K562 (cell line): Measurements from ENCODE around the gene EIF5B. TPM values are rescaled to one million over a fixed set of nuclear protein-coding genes. Genes with fewer than 3 reads are reported as not detected.

Experiments
- ATAC-seq: fragments of 200-7000 bp; cut with Tn5 transposase; 3 replicates; pipeline ENCODE4 v1.9.1; 2020; ENCODE audit warnings: moderate library complexity
- BruUV-seq: library from RNA; stranded (reverse); fragments of 400-500 nt; replicated peaks from 2 replicates; lab custom pipeline; 2021; lab: Mats Ljungman, UMichigan
- CTCF ChIA-PET: fragments of 300-600 bp; formaldehyde crosslinking; extraction: SDS; loops from one replicate; lab custom pipeline; 2021; ENCODE audit warnings: low intra/inter-chr PET ratio; lab: Yijun Ruan, JAX
- POLR2A ChIA-PET: fragments of 300-600, 350-650 bp; sonication (Branson Sonifier 250); formaldehyde crosslinking; extraction: SDS; loops from one replicate; lab custom pipeline; 2021; ENCODE audit warnings: antibody characterized with exemption, inconsistent platforms; lab: Yijun Ruan, JAX
- DNase-seq, 4 experiments: peaks; one replicate each; pipeline versions ENCODE4 v3.0.0 to v3.0.0-alpha.2; 2011 to 2018; ENCODE audit warnings: low spot score in 3 of 4, mixed read lengths in 3 of 4; ENCODE audit errors: extremely low read depth in 1 of 4
- FAIRE-seq: peaks from 2 replicates; lab custom pipeline; 2011; peaks lifted over from hg19 to GRCh38; lab: Jason Lieb, UNC
- H2AFZ ChIP-seq: 2 replicates; pipeline ENCODE4 v1.6.0; 2011; ENCODE audit warnings: low read depth, low read length, control low read depth, inconsistent platforms
- H3K27ac ChIP-seq: fragments of 200-600 bp; 3 replicates; pipeline ENCODE4 v1.8.0; 2011; ENCODE audit warnings: low read depth, mild to moderate bottlenecking, control low read depth, inconsistent platforms, low read length, moderate library complexity, mixed read lengths; ENCODE audit errors: extremely low read depth
- H3K27me3 ChIP-seq, 2 experiments: fragments of 300-600 bp in 1 of 2; 2 replicates in 1 of 2; 3 replicates in 1 of 2; pipeline versions ENCODE4 v1.6.0 to v1.8.0; 2011; ENCODE audit warnings: inconsistent platforms in 2 of 2, low read length in 2 of 2, mild to moderate bottlenecking in 1 of 2, mixed read lengths in 1 of 2, moderate library complexity in 1 of 2; ENCODE audit not compliant: control insufficient read depth in 2 of 2, insufficient read depth in 2 of 2
- H3K36me3 ChIP-seq: fragments of 300-600 bp; 3 replicates; pipeline ENCODE4 v1.8.0; 2011; ENCODE audit warnings: mild to moderate bottlenecking, low read length, inconsistent platforms; ENCODE audit not compliant: control insufficient read depth, insufficient read depth
- H3K4me1 ChIP-seq, 2 experiments: fragments of 200-600 bp in 1 of 2; replicated peaks in 1 of 2; 2 replicates in 1 of 2; 3 replicates in 1 of 2; pipeline versions ENCODE4 v1.5.1 to v1.8.0; 2011; ENCODE audit warnings: inconsistent platforms in 2 of 2, low read length in 2 of 2, mild to moderate bottlenecking in 1 of 2, mixed read lengths in 1 of 2, moderate library complexity in 1 of 2; ENCODE audit not compliant: control insufficient read depth in 2 of 2, insufficient read depth in 2 of 2
- H3K4me2 ChIP-seq: 2 replicates; pipeline ENCODE4 v1.6.1; 2011; ENCODE audit warnings: low read length, control low read depth, inconsistent platforms, mixed read lengths; ENCODE audit not compliant: insufficient read depth
- H3K4me3 ChIP-seq: fragments of 200-600 bp; sonication (generic), shearing (Covaris generic); 2 replicates; pipeline ENCODE4 v1.5.1; 2016; ENCODE audit warnings: control low read depth, inconsistent platforms
- H3K79me2 ChIP-seq: fragments of 200-600 bp; 3 replicates; pipeline ENCODE4 v1.8.0; 2011; ENCODE audit warnings: low read length, inconsistent platforms; ENCODE audit not compliant: control insufficient read depth, insufficient read depth
- H3K9ac ChIP-seq, 2 experiments: 2 replicates each; pipeline versions ENCODE4 v1.6.0 to v1.6.1; 2011; ENCODE audit warnings: low read depth in 2 of 2, low read length in 2 of 2, control low read depth in 1 of 2, inconsistent platforms in 1 of 2, mild to moderate bottlenecking in 1 of 2, mixed read lengths in 1 of 2; ENCODE audit not compliant: insufficient read depth in 1 of 2
- H3K9me1 ChIP-seq: one replicate; pipeline ENCODE4 v1.6.0; 2011; ENCODE audit warnings: inconsistent platforms, mild to moderate bottlenecking, low read length, moderate library complexity; ENCODE audit not compliant: control insufficient read depth, insufficient read depth
- H3K9me3 ChIP-seq: replicated peaks from 2 replicates; pipeline ENCODE4 v1.5.1; 2011; ENCODE audit warnings: low read depth, low read length, inconsistent platforms; ENCODE audit not compliant: control insufficient read depth, insufficient read depth
- H4K20me1 ChIP-seq: replicated peaks from 2 replicates; pipeline ENCODE4 v1.6.1; 2011; ENCODE audit warnings: low read length, inconsistent platforms, mixed read lengths; ENCODE audit not compliant: control insufficient read depth, insufficient read depth
- GABPB2 ChIP-seq: fragments of 250-450 bp; sonication (Bioruptor Pico); conservative IDR thresholded peaks from 2 replicates; pipeline ENCODE4 v1.5.1; 2021; ENCODE audit warnings: mild to moderate bottlenecking
- PHB2 ChIP-seq: fragments of 450-650 bp; IDR thresholded peaks from 2 replicates; pipeline ENCODE4 v1.6.1; 2017; ENCODE audit warnings: low read depth
- WGBS: fragments of 100-300 bp; shearing (Covaris generic); methylation state at CpG from one replicate; pipeline ENCODE4 v1.1.6; 2016; ENCODE audit warnings: low coverage, mixed read lengths; ENCODE audit not compliant: insufficient coverage; ENCODE audit errors: missing lambda C conversion rate; 5-methylcytosine and 5-hydroxymethylcytosine counted together
- in situ Hi-C: fragments of 300-500 bp; cut with MboI; formaldehyde crosslinking; loops from 4 replicates; pipeline ENCODE4 v1.15.0; 2018; ENCODE audit warnings: inconsistent platforms, mixed read lengths
- intact Hi-C: fragments of 100-400 bp; cut with micrococcal nuclease; formaldehyde crosslinking; loops from 2 replicates; pipeline ENCODE4 v1.14.2; 2022
- polyA plus RNA-seq, 8 experiments: library from polyadenylated mRNA; depleted of rRNA in 4 of 8; stranded (reverse) in 5 of 8; unstranded in 3 of 8; fragments of >200 nt; fragmentation: Nextera tagmentation in 2 of 8; fragmentation: Illumina TruSeq in 1 of 8; extraction: Ambion mirVana in 2 of 8; extraction: Trizol in 1 of 8; gene quantifications; 2 replicates each; pipeline versions ENCODE4 v1.2.1 to v1.2.3, GENCODE V29; 2011 to 2014; ENCODE audit warnings: inconsistent platforms in 1 of 8, missing spikeins in 1 of 8
- total RNA-seq, 7 experiments: library from RNA; depleted of rRNA in 6 of 7; stranded (reverse); fragments of >200 nt in 6 of 7; fragmentation: Illumina TruSeq in 2 of 7; extraction: Trizol in 2 of 7; gene quantifications; 2 replicates each; pipeline versions ENCODE4 v1.2.1 to v1.2.3, GENCODE V29; 2011 to 2021; ENCODE audit warnings: low replicate concordance in 1 of 7
- TF ChIP-seq, protein P1 (sequence below): sonication (generic); formaldehyde crosslinking; IDR thresholded peaks from 2 replicates; pipeline ENCODE4 v1.8.0; 2022; ENCODE audit warnings: mild to moderate bottlenecking, missing genetic modification reagents, borderline replicate concordance

Gene EIF5B
- total and polyA plus RNA-seq, 9 of the 15 experiments (the other 6 are each of a cell fraction or from before 2014, with no cell fraction given): 26.5 to 143 (median 47.7) TPM

- ATAC-seq (no peak), DNase-seq (no peak), FAIRE-seq (no peak)
- BruUV-seq: no TSS peak
- H3K9me3 ChIP-seq: no peaks in the 10 kb centered on the region
- ChIA-PET CTCF (no interaction called here), POLR2A (no interaction called here)
- no peak overlapping the region for H3K4me2 ChIP-seq
- no peaks in the 10 kb centered on the region for H3K9me1 ChIP-seq
- H3K27me3 ChIP-seq: no peaks in the 10 kb centered on the region
- TF ChIP-seq PHB2 (no peak), GABPB2 (CRISPR knock-in tag) (no peak)
- TF ChIP-seq, protein P1, sequence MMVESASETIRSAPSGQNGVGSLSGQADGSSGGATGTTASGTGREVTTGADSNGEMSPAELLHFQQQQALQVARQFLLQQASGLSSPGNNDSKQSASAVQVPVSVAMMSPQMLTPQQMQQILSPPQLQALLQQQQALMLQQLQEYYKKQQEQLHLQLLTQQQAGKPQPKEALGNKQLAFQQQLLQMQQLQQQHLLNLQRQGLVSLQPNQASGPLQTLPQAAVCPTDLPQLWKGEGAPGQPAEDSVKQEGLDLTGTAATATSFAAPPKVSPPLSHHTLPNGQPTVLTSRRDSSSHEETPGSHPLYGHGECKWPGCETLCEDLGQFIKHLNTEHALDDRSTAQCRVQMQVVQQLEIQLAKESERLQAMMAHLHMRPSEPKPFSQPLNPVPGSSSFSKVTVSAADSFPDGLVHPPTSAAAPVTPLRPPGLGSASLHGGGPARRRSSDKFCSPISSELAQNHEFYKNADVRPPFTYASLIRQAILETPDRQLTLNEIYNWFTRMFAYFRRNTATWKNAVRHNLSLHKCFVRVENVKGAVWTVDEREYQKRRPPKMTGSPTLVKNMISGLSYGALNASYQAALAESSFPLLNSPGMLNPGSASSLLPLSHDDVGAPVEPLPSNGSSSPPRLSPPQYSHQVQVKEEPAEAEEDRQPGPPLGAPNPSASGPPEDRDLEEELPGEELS (CRISPR knock-in tag): no peak
- no peaks in the 10 kb centered on the region for H3K79me2 ChIP-seq
- H4K20me1 ChIP-seq: no peaks in the 10 kb centered on the region
- no peak overlapping the region for H3K4me3 ChIP-seq
- H3K4me1 ChIP-seq: no peaks in the 10 kb centered on the region
- WGBS: 98% methylated on average over 3 of the region's 3 CpGs
- no peak overlapping the region for H3K9ac ChIP-seq
- in situ Hi-C loops (no loop called here), intact Hi-C loops (no loop called here)
- H2AFZ ChIP-seq: no peak overlapping the region
- H3K36me3 ChIP-seq: peaks cover 92% of the 10 kb centered on the region
- no peak overlapping the region for H3K27ac ChIP-seq
Observed at GRCh38 chr2:99380376-99381010, 43.3 kb downstream of the EIF5B start.
